GM19463 (cell line): ENCODE results near the gene SLC12A5.
"Not testable (repeated sequence)": the region's sequence is repeated elsewhere in the genome, so short reads cannot be mapped to it uniquely, and the experiment has no call there.

Experiments
- ATAC-seq: cut with Tn5 transposase; IDR thresholded peaks from one replicate; pipeline ENCODE4 v1.9.1; 2021; ENCODE audit warnings: mild to moderate bottlenecking, moderate library complexity; ENCODE audit not compliant: unreplicated experiment

Gene SLC12A5

GRCh38 chr20:46028772-46029371 lies at the start of gene SLC12A5:
Gene SLC12A5 (plus strand): TSS chr20:46029215. CDS start chr20:46029345, 130 bp downstream.
- ATAC-seq: no peak

- ATAC-seq: no peak
These were observed 47.8 kb upstream of the SLC12A5 start for GRCh38 chr20:45981261-45981660.

GRCh38 chr20:45983279-45983743 lies 45.7 kb upstream of the SLC12A5 start:
- no peak for ATAC-seq

GRCh38 chr20:45985573-45985972 lies 43.4 kb upstream of the SLC12A5 start:
- no peak for ATAC-seq

GRCh38 chr20:45987108-45987780 lies 41.8 kb upstream of the SLC12A5 start:
- ATAC-seq: no peak

- not testable (repeated sequence) for ATAC-seq
These were observed 40.2 kb upstream of the SLC12A5 start for GRCh38 chr20:45988830-45989229.

- ATAC-seq: no peak
These were observed 37.4 kb upstream of the SLC12A5 start for GRCh38 chr20:45991616-45992015.

- no peak for ATAC-seq
These were observed 35.6 kb upstream of the SLC12A5 start for GRCh38 chr20:45993197-45993951.

- ATAC-seq: no peak
These were observed 34.1 kb upstream of the SLC12A5 start for GRCh38 chr20:45994761-45995493.

- ATAC-seq: not testable (repeated sequence)
These were observed 33.4 kb upstream of the SLC12A5 start for GRCh38 chr20:45995495-45996097.

- ATAC-seq: no peak
These were observed 31.8 kb upstream of the SLC12A5 start for GRCh38 chr20:45997187-45997586.

GRCh38 chr20:45998337-45998736 lies 30.7 kb upstream of the SLC12A5 start:
- no peak for ATAC-seq

GRCh38 chr20:45998761-45999160 lies 30.3 kb upstream of the SLC12A5 start:
- no peak for ATAC-seq

- ATAC-seq: no peak
These were observed 29.3 kb upstream of the SLC12A5 start for GRCh38 chr20:45999557-46000261.

- ATAC-seq: no peak
These were observed 28.6 kb upstream of the SLC12A5 start for GRCh38 chr20:46000262-46000996.

- ATAC-seq: no peak
These were observed 27.5 kb upstream of the SLC12A5 start for GRCh38 chr20:46001498-46001897.

- ATAC-seq: no peak
These were observed 27.0 kb upstream of the SLC12A5 start for GRCh38 chr20:46002008-46002407.

GRCh38 chr20:46004187-46004586 lies 24.8 kb upstream of the SLC12A5 start:
- ATAC-seq: no peak

GRCh38 chr20:46004889-46005473 lies 24.0 kb upstream of the SLC12A5 start:
- no peak for ATAC-seq
